Thyroid gland (tissue), 4 donors: ENCODE measurements around the gene CTXND1. TPM values are rescaled to one million over a fixed set of nuclear protein-coding genes. Genes with fewer than 3 reads are reported as not detected.
A peak's percentile ranks its signal among the peaks of the same experiment; 100 is the strongest.

Experiments used
- DNase-seq, 2 donors: peaks; one replicate each; pipeline ENCODE4 v3.0.0-alpha.2; 2019
- H3K27ac ChIP-seq, 3 donors: fragments of 200-600 bp; sonication (generic); 1 replicate in 2 of 3; 2 replicates in 1 of 3; pipeline ENCODE4 v1.5.1; 2016 to 2019; ENCODE audit warnings: mild to moderate bottlenecking in 1 of 3, moderate library complexity in 1 of 3
- H3K27me3 ChIP-seq: fragments of 200-600 bp; sonication (generic); one replicate; pipeline ENCODE4 v1.5.1; 2019
- H3K36me3 ChIP-seq, 2 donors: fragments of 200-600 bp; sonication (generic); one replicate each; pipeline ENCODE4 v1.5.1; 2016 to 2019
- H3K4me1 ChIP-seq, 2 donors: fragments of 200-600 bp; sonication (generic); one replicate each; pipeline ENCODE4 v1.5.1; 2017 to 2019
- H3K4me3 ChIP-seq, 3 donors: fragments of 200-600 bp; sonication (generic); replicated peaks in 1 of 3; 1 replicate in 2 of 3; 2 replicates in 1 of 3; pipeline ENCODE4 v1.5.1; 2016; ENCODE audit warnings: mild to moderate bottlenecking in 1 of 3
- H3K9me3 ChIP-seq: fragments of 200-600 bp; sonication (generic); one replicate; pipeline ENCODE4 v1.5.1; 2017
- POLR2A ChIP-seq, 2 donors: fragments of 450-650 bp; IDR thresholded peaks; one replicate each; pipeline ENCODE4 v1.6.1; 2017; ENCODE audit warnings: antibody characterized with exemption in 2 of 2, mild to moderate bottlenecking in 2 of 2, moderate library complexity in 1 of 2
- WGBS, 2 donors: methylation state at CpG; one replicate each; pipeline ENCODE4 v1.1.5; 2017; 5-methylcytosine and 5-hydroxymethylcytosine counted together
- intact Hi-C: fragments of 100-400 bp; cut with DNase I; formaldehyde crosslinking; loops from one replicate; pipeline ENCODE4 v1.15.1; 2023
- total RNA-seq, 4 donors: library from RNA; depleted of rRNA; stranded (reverse); fragments of >200 nt; gene quantifications; one replicate each; pipeline ENCODE4 v1.2.3, GENCODE V29; 2016
- TF ChIP-seq, protein P1 (sequence below), 6 experiments: fragments of 200-600 bp in 3 of 6; fragments of 450-650 bp in 3 of 6; sonication (generic) in 3 of 6; IDR thresholded peaks; one replicate each; pipeline ENCODE4 v1.5.1; 2016 to 2019; ENCODE audit warnings: antibody characterized with exemption in 6 of 6, mild to moderate bottlenecking in 2 of 6, inconsistent platforms in 1 of 6, moderate library complexity in 1 of 6

CTXND1 gene
- total RNA-seq, 4 donors from 2014 or later: 0.13 to 0.27 (median 0.24) TPM; not detected in 1

GRCh38 chr15:80249973-80250372 is 2.0 kb downstream of the CTXND1 start:
- no peak for DNase-seq
- no peaks in the 10 kb centered on the region for H3K9me3 ChIP-seq
- intact Hi-C loops: no loop called here
- H3K4me1 ChIP-seq: peaks cover 5 to 16% of the 10 kb centered on the region in 2 donors
- WGBS, 2 donors: 88 to 92% methylated on average over 2 of the region's 2 CpGs
- no peaks in the 10 kb centered on the region for H3K36me3 ChIP-seq
- no peak overlapping the region for H3K27ac ChIP-seq
- no peak overlapping the region for H3K4me3 ChIP-seq
- H3K27me3 ChIP-seq: no peaks in the 10 kb centered on the region
- TF ChIP-seq, protein P1, sequence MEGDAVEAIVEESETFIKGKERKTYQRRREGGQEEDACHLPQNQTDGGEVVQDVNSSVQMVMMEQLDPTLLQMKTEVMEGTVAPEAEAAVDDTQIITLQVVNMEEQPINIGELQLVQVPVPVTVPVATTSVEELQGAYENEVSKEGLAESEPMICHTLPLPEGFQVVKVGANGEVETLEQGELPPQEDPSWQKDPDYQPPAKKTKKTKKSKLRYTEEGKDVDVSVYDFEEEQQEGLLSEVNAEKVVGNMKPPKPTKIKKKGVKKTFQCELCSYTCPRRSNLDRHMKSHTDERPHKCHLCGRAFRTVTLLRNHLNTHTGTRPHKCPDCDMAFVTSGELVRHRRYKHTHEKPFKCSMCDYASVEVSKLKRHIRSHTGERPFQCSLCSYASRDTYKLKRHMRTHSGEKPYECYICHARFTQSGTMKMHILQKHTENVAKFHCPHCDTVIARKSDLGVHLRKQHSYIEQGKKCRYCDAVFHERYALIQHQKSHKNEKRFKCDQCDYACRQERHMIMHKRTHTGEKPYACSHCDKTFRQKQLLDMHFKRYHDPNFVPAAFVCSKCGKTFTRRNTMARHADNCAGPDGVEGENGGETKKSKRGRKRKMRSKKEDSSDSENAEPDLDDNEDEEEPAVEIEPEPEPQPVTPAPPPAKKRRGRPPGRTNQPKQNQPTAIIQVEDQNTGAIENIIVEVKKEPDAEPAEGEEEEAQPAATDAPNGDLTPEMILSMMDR (IDR thresholded peaks at IDR 0.05): no peak
- TF ChIP-seq POLR2A (IDR thresholded peaks at IDR 0.05): no peak

DNA sequence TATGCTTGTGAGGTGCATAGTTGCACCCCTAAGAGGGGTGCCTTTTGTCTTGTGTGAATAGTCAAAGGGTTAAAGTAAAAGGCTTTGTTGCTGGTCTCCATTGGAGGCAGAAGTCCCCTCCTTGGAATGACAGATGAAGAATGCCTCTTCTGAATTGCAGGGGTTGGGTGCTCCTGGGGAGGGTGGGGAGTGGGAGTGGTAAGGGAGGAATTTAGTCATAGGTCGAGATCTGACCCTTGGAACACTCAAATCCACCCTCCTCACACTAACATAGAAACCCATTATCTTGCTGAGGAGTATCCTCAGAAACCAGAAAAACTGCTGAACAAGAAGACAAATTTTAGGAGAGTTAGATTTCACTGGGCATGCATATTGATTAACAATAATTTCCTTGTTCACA is 4.7 kb downstream of the CTXND1 start:
- Histone ChIP-seq H3K4me1 (peaks cover 10 to 34% of the 10 kb centered on the region in 2 donors), H3K36me3 (no peaks in the 10 kb centered on the region), H3K9me3 (no peaks in the 10 kb centered on the region), H3K27ac (no peak overlapping the region), H3K4me3 (no peak overlapping the region), H3K27me3 (no peaks in the 10 kb centered on the region)
- DNase-seq: no peak
- intact Hi-C loops: no loop called here
- TF ChIP-seq POLR2A (IDR thresholded peaks at IDR 0.05): no peak
- TF ChIP-seq, protein P1 (IDR thresholded peaks at IDR 0.05): no peak
- 44 to 60% methylated on average over 1 of the region's 1 CpG for WGBS, 2 donors

GRCh38 chr15:80246425-80246894 is 5.6 kb downstream of the CTXND1 start:
- TF ChIP-seq POLR2A (IDR thresholded peaks at IDR 0.05): no peak
- TF ChIP-seq, protein P1 (IDR thresholded peaks at IDR 0.05): no peak
- intact Hi-C loops: no loop called here
- DNase-seq: no peak
- Histone ChIP-seq H3K27ac (no peak overlapping the region), H3K4me1 (peaks cover 9 to 32% of the 10 kb centered on the region in 2 donors), H3K9me3 (no peaks in the 10 kb centered on the region), H3K4me3 (no peak overlapping the region), H3K27me3 (no peaks in the 10 kb centered on the region), H3K36me3 (no peaks in the 10 kb centered on the region)
- WGBS, 2 donors: 66 to 72% methylated on average over 7 of the region's 7 CpGs

- peak; percentile 81 to 87 for DNase-seq
- Histone ChIP-seq H3K4me1 (peaks cover 9 to 36% of the 10 kb centered on the region in 2 donors), H3K9me3 (no peaks in the 10 kb centered on the region), H3K27me3 (no peaks in the 10 kb centered on the region), H3K36me3 (no peaks in the 10 kb centered on the region), H3K27ac (peak overlapping the region in 1 of 3 donors; percentile 41), H3K4me3 (no peak overlapping the region)
- TF ChIP-seq POLR2A (IDR thresholded peaks at IDR 0.05): no peak
- TF ChIP-seq, protein P1 (IDR thresholded peaks at IDR 0.05): no peak
- intact Hi-C loops: no loop called here
- 11 to 26% methylated on average over 1 to 3 of the region's 3 CpGs for WGBS, 2 donors
Measured at GRCh38 chr15:80242802-80243201, 9.2 kb downstream of the CTXND1 start.

DNA sequence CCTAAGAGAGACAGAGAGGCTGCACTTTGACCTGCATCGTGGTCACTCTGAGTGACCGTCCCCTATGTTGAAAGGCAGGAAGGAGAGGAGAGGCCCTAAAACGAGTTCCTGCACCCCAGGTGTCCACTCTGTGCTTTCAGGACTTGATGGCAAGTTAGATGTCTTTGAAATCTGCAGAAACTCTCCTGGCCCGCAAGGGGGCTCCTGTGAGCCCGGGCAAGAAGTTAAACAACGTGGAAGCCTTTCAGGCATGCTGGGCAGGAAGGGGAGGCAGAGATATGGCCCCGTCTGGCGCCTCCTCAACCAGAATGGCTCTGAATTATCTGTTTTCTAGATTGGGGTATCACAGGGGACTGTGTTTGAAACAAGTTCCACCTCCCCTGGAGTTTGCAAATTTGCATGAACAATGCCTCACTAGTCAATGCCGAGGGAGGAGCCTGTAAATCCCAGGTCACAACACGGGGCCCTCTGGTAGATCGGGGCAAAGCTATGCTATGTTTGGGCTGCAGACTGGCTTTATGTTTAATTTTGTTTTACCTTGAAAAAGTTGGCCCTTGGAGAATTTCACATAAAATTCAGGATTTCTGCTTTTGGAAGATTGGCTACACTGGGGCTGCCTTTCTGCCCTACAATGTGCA is 9.8 kb downstream of the CTXND1 start:
- Histone ChIP-seq H3K27me3 (no peaks in the 10 kb centered on the region), H3K4me3 (no peak overlapping the region), H3K4me1 (peaks cover 9 to 36% of the 10 kb centered on the region in 2 donors), H3K27ac (peak overlapping the region in 1 of 3 donors; percentile 32), H3K9me3 (no peaks in the 10 kb centered on the region), H3K36me3 (no peaks in the 10 kb centered on the region)
- intact Hi-C loops: no loop called here
- peak in 1 of 2 donors; percentile 9 for DNase-seq
- 44 to 47% methylated on average over 11 of the region's 11 CpGs for WGBS, 2 donors
- TF ChIP-seq, protein P1 (IDR thresholded peaks at IDR 0.05): no peak
- TF ChIP-seq POLR2A (IDR thresholded peaks at IDR 0.05): no peak
